ENCODE measurements around the gene SEC24B. TPM values are rescaled to one million over a fixed set of nuclear protein-coding genes. Genes with fewer than 3 reads are reported as not detected.

The SEC24B gene
- total RNA-seq, 1 donor from 2014 or later = 41.9 TPM

DNA sequence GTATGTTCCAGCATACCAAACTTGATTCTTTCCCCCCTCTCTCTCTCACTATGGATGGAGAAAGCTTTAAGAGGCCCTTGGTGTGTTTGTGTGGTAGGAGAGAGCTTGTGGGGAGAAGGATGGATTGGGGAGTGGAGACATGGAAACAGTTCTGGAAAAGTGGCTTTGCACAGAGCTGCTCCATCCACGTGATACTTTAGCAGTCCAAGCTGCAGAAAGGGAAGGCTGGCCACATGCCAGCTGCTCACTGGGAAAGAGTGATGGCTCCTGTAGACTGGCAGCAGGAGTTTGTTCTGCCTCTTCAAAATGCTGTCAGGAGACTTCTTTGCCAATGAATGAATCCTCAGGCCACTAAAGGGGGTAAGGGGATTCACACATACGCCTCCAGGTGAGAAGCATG lies 21.7 kb upstream of the SEC24B start:
- DNase-seq (ENCODE audit: low read depth) (no peak), FAIRE-seq (no peak)
- H3K4me3 ChIP-seq (ENCODE audit: insufficient read depth, low read depth, low read length) = no peak overlapping the region
- no peak overlapping the region for H2AFZ ChIP-seq (ENCODE audit: low read depth, low read length)
- no peak overlapping the region for H3K9ac ChIP-seq (ENCODE audit: low read length)
- Mint-ChIP-seq H3K4me3 (ENCODE audit: unreplicated experiment) (no peak overlapping the region), H3K4me1 (ENCODE audit: low read depth, unreplicated experiment) (peaks cover 21% of the 10 kb centered on the region), H3K36me3 (ENCODE audit: low read depth, unreplicated experiment) (no peaks in the 10 kb centered on the region), H3K27me3 (ENCODE audit: low read depth, unreplicated experiment) (no peaks in the 10 kb centered on the region), H3K9me3 (ENCODE audit: unreplicated experiment) (no peaks in the 10 kb centered on the region), H3K27ac (ENCODE audit: unreplicated experiment) (no peak overlapping the region)
- H4K20me1 ChIP-seq (ENCODE audit: insufficient read depth, low read length) = no peaks in the 10 kb centered on the region
- no peak for TF ChIP-seq EZH2 (IDR thresholded peaks at IDR 0.05; ENCODE audit: insufficient read depth, low read length)
- TF ChIP-seq, protein P1, sequence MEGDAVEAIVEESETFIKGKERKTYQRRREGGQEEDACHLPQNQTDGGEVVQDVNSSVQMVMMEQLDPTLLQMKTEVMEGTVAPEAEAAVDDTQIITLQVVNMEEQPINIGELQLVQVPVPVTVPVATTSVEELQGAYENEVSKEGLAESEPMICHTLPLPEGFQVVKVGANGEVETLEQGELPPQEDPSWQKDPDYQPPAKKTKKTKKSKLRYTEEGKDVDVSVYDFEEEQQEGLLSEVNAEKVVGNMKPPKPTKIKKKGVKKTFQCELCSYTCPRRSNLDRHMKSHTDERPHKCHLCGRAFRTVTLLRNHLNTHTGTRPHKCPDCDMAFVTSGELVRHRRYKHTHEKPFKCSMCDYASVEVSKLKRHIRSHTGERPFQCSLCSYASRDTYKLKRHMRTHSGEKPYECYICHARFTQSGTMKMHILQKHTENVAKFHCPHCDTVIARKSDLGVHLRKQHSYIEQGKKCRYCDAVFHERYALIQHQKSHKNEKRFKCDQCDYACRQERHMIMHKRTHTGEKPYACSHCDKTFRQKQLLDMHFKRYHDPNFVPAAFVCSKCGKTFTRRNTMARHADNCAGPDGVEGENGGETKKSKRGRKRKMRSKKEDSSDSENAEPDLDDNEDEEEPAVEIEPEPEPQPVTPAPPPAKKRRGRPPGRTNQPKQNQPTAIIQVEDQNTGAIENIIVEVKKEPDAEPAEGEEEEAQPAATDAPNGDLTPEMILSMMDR (IDR thresholded peaks at IDR 0.05; ENCODE audit: insufficient read depth, low read depth, low read length) = no peak
- no peaks in the 10 kb centered on the region for H3K9me3 ChIP-seq (ENCODE audit: insufficient read depth, low read depth, low read length)
- H3K4me1 ChIP-seq (ENCODE audit: insufficient read depth, low read length) = peaks cover 5% of the 10 kb centered on the region
- no peaks in the 10 kb centered on the region for H3K27me3 ChIP-seq (ENCODE audit: insufficient read depth, low read length)
- H3K4me2 ChIP-seq (ENCODE audit: low read length) = no peak overlapping the region
- H3K79me2 ChIP-seq (ENCODE audit: insufficient read depth, low read length) = no peaks in the 10 kb centered on the region
- H3K27ac ChIP-seq (ENCODE audit: low read depth, low read length) = no peak overlapping the region
- H3K36me3 ChIP-seq (ENCODE audit: insufficient read depth, low read length) = no peaks in the 10 kb centered on the region

DNA sequence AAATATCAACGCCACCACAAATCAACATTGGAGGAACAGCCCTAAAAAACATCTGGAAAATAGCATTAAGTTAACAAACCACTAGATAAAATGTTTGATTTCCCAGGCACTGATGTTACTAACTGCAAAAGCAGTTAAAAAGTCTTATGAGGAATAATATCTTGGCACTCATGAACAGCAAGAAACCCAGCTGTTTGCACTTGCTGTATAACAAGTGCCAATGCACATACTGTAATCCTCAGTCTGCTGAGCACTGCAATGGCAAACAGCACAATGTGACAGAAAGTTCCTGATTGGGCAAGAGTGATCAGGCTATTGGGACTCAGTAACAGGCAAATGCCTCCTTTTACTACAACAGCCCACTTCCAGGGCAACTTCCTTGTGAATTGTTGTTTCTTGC lies 20.8 kb upstream of the SEC24B start:
- Mint-ChIP-seq H3K27me3 (ENCODE audit: low read depth, unreplicated experiment) (no peaks in the 10 kb centered on the region), H3K27ac (ENCODE audit: unreplicated experiment) (no peak overlapping the region), H3K9me3 (ENCODE audit: unreplicated experiment) (peaks cover 1% of the 10 kb centered on the region), H3K4me1 (ENCODE audit: low read depth, unreplicated experiment) (peaks cover 21% of the 10 kb centered on the region), H3K36me3 (ENCODE audit: low read depth, unreplicated experiment) (no peaks in the 10 kb centered on the region), H3K4me3 (ENCODE audit: unreplicated experiment) (no peak overlapping the region)
- Histone ChIP-seq H3K27me3 (ENCODE audit: insufficient read depth, low read length) (no peaks in the 10 kb centered on the region), H3K4me3 (ENCODE audit: insufficient read depth, low read depth, low read length) (no peak overlapping the region), H2AFZ (ENCODE audit: low read depth, low read length) (no peak overlapping the region), H3K9me3 (ENCODE audit: insufficient read depth, low read depth, low read length) (no peaks in the 10 kb centered on the region), H4K20me1 (ENCODE audit: insufficient read depth, low read length) (no peaks in the 10 kb centered on the region), H3K9ac (ENCODE audit: low read length) (no peak overlapping the region), H3K4me2 (ENCODE audit: low read length) (no peak overlapping the region), H3K27ac (ENCODE audit: low read depth, low read length) (no peak overlapping the region), H3K79me2 (ENCODE audit: insufficient read depth, low read length) (no peaks in the 10 kb centered on the region), H3K4me1 (ENCODE audit: insufficient read depth, low read length) (peaks cover 5% of the 10 kb centered on the region), H3K36me3 (ENCODE audit: insufficient read depth, low read length) (no peaks in the 10 kb centered on the region)
- TF ChIP-seq, protein P1 (IDR thresholded peaks at IDR 0.05; ENCODE audit: insufficient read depth, low read depth, low read length) = no peak
- TF ChIP-seq EZH2 (IDR thresholded peaks at IDR 0.05; ENCODE audit: insufficient read depth, low read length) = no peak
- FAIRE-seq = no peak
- no peak for DNase-seq (ENCODE audit: low read depth)

DNA sequence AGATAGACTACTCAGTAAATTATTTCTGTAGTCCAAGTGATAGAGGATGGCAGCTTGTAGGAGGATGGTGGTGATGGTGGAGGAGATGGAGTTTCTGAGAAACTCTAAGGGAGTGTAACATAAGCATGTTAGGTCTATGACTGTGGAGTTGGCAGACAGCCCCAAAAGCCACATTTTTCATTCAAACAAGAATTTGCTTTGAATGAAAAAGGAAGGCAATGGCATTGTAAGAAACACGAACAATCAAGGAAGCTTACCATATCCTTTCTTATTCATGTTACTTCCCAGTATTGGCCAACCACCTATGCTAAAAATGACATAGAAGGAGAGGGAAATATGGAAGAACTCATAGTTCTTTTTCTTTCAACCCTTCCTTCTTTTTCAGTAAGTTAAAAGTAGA lies 18.7 kb upstream of the SEC24B start:
- no peak overlapping the region for H3K4me3 ChIP-seq (ENCODE audit: insufficient read depth, low read depth, low read length)
- Mint-ChIP-seq H3K4me3 (ENCODE audit: unreplicated experiment) (no peak overlapping the region), H3K27me3 (ENCODE audit: low read depth, unreplicated experiment) (no peaks in the 10 kb centered on the region), H3K4me1 (ENCODE audit: low read depth, unreplicated experiment) (peaks cover 22% of the 10 kb centered on the region), H3K36me3 (ENCODE audit: low read depth, unreplicated experiment) (no peaks in the 10 kb centered on the region), H3K27ac (ENCODE audit: unreplicated experiment) (no peak overlapping the region), H3K9me3 (ENCODE audit: unreplicated experiment) (peaks cover 1% of the 10 kb centered on the region)
- H3K9me3 ChIP-seq (ENCODE audit: insufficient read depth, low read depth, low read length) = no peaks in the 10 kb centered on the region
- H3K27ac ChIP-seq (ENCODE audit: low read depth, low read length) = no peak overlapping the region
- H3K4me1 ChIP-seq (ENCODE audit: insufficient read depth, low read length) = peaks cover 5% of the 10 kb centered on the region
- no peak overlapping the region for H3K9ac ChIP-seq (ENCODE audit: low read length)
- TF ChIP-seq EZH2 (IDR thresholded peaks at IDR 0.05; ENCODE audit: insufficient read depth, low read length) = no peak
- TF ChIP-seq, protein P1 (IDR thresholded peaks at IDR 0.05; ENCODE audit: insufficient read depth, low read depth, low read length) = no peak
- no peaks in the 10 kb centered on the region for H3K79me2 ChIP-seq (ENCODE audit: insufficient read depth, low read length)
- DNase-seq (ENCODE audit: low read depth) (peak; percentile 61), FAIRE-seq (no peak)
- no peak overlapping the region for H3K4me2 ChIP-seq (ENCODE audit: low read length)
- no peak overlapping the region for H2AFZ ChIP-seq (ENCODE audit: low read depth, low read length)
- no peaks in the 10 kb centered on the region for H4K20me1 ChIP-seq (ENCODE audit: insufficient read depth, low read length)
- H3K27me3 ChIP-seq (ENCODE audit: insufficient read depth, low read length) = no peaks in the 10 kb centered on the region
- no peaks in the 10 kb centered on the region for H3K36me3 ChIP-seq (ENCODE audit: insufficient read depth, low read length)
